Fibroblast of gingiva (primary cell): Measurements from ENCODE around the gene KCNJ3.
"Not testable (repeated sequence)": the region's sequence is repeated elsewhere in the genome, so short reads cannot be mapped to it uniquely, and the experiment has no call there.

Experiments
- DNase-seq: peaks from one replicate; pipeline ENCODE4 v3.0.0-alpha.2; 2011; ENCODE audit warnings: low read depth

The KCNJ3 gene

DNA sequence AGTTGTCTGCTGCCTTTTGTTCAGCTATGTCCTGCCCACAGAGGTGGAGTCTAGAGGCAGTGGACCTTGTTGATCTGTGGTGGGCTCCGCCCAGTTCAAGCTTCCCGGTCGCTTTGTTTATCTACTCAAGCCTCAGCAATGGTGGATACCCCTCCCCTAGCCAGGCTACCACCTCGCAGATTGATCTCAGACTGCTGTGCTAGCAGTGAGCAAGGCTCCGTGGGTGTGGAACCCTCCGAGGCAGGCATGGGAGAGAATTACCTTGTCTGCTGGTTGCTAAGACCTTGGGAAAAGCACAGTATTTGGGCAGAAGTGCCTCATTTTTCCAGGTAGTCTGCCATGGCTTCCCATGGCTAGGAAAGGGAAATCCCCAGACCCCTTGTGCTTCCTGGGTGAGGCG, 146.0 kb downstream of the KCNJ3 start:
- DNase-seq = no peak

DNA sequence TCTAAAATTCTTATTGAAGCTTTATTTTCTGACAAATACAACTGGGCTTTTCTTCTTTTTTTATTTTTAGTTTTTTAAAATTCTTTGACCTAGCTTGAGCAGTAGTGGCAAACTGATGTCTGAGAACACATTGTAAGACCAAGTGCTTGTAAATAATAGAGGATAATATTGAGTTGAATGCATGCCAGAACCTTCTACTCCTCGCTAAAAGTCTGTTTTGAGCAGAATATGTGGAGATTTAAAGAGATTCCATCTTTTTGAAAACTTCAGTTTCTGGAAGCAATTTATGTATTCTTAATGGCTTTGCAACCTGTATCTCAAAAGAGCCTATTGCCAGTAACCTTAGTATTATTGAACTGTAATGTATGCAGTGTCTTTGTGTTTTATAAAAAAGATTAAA, 148.3 kb downstream of the KCNJ3 start:
- DNase-seq = no peak

DNA sequence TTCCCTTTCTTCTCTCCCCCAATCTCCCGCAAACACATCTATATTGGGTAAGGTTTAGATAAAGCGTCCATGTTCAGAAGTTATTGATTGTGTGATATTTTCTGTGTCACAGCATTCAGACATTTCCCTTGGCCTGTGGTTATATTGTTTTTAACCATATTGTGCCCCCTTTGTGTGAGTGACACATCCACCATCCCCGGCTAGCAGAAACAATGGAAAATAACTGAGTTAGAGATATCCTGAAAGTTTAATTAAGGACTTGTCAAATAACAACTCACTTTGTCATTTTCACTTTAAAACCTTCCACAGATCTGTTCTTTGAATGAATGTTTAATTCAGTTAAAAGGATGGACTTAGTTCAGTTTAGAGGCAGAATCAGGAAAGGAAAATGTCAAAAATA, 151.0 kb downstream of the KCNJ3 start:
- DNase-seq = no peak

DNA sequence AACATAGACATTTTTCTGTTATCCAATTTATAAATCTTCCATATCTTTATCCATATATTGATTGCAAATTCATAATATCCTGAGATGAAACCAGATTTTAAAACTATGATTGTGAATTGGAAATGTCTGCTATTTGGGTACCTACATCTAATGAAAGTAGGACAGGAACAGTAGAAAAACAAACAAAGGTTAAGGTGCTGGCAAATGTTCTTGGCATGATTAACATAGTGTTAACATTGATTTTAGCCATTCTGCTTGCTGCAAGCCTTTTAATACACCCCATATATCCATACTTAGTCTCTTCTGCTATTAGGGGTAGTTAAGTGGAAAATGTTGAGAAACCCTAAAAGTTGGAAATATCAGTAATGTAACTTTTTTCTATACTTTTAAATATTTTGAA, 152.0 kb downstream of the KCNJ3 start:
- DNase-seq = no peak

DNA sequence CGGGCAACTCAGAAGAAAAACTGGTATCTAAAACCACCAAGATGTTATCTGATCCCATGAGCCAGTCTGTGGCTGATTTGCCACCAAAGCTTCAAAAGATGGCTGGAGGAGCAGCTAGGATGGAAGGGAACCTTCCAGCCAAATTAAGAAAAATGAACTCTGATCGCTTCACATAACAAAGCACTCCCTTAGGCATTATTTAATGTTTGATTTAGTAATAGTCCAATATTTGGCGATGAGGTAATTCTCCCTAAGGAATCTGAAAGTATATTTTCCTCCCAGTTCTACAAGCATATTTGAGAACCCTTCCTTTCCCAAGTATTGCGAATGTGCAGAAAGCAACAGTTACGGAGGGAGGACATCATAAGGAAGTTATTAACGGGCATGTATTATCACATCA, 156.6 kb downstream of the KCNJ3 start:
- DNase-seq = no peak

DNA sequence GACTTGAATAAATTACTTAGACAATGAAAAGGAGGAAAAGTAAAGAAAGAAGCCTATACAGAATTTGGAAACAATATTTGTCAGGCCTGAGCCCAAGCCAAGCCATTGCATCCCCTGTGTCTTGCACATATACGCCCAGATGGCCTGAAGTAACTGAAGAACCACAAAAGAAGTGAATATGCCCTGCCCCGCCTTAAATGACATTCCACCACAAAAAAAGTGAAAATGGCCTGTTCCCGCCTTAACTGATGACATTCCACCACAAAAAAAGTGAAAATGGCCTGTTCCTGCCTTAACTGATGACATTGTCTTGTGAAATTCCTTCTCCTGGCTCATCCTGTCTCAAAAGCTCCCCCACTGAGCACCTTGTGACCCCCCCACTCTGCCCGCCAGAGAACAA, 168.7 kb downstream of the KCNJ3 start:
- DNase-seq = not testable (repeated sequence)

DNA sequence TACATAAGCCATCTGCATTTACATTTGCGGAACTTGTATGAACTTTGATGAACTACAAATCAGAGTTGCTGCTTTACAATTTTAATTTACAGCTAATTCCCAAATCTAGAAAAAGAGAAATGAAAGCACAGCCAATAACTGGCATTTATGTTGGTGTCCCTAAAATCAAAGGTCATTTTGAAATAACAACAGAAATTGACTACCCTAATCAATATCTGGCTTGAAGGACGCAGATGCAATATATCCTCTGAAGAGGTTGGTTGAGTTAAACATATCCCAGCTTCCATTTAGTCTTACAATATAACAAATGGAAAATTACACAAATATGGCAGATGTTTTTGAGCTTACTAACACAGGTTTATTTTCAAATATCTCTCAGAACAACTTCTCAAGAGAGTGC, 177.5 kb downstream of the KCNJ3 start:
- no peak for DNase-seq

DNA sequence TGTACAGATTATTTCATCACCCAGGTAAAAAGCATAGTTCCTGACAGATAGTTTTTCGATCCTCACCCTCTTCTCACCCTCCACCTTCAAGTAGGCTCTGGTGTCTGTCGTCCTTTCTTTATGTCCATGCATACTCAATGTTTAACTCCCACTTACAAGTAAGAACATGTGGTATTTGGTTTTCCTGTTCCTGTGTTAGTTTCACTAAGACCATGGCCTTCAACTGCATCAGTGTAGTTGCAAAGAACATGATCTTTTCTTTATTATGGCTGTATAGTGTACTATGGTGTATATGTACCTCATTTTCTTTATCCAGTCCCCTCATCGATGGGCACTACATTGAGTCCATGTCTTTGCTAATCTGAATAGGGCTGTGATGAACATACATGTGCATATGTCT, 184.2 kb downstream of the KCNJ3 start:
- DNase-seq = no peak

DNA sequence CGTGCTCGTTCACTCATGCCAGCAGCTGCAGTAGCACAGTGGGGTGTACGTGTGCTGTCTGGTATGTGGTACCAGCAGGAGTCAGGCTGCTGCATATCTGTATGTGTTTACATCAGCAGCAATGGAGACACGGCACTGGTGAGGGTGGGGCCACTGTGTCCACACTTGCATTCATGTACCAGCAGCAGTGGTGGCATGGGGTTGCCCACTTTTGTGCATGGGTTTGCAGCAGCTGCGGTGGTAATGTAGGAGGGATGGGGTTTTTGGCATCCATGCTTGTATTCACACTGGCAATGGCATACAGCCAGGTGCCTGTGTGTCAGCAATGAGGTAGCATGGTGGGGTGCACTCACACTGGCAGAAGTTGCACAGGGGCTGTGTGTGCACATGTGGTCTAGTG, 187.8 kb downstream of the KCNJ3 start:
- DNase-seq = no peak

DNA sequence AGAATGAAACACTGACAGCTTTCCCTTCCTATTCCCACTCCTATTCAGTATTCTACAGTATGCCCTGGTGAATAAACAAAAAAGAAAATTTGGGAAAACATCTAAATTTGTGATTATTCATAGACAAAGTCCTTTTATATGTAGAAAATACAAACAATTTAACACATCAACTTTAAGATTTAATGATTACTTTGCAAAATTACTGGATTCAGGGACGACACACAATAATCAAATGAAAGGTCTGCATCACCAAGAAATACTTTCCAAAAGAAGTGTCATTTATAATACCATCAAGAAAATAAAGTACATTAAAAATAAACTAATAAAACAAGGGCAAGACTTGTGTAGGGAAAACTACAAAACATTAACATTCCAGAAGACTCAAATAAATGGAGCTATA, 199.8 kb downstream of the KCNJ3 start:
- no peak for DNase-seq

DNA sequence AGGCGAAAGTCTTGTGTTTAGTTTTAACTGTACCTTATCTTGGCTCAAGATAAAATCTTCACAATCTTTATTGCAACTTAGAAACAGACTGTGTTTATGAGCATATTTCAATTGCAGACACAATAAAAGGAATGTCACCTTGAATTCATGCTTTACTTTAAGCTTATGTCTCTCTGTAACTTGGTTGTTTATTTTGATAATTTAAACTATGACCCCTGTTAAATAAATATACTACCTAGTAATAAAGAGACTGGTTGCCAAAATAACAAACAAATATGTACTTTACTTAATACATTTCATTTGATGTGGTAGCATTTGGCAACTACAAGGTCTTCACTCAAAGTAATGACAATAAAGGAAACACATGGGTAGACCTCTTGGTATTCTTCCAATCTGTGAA, 202.6 kb downstream of the KCNJ3 start:
- DNase-seq = no peak
